ENCODE measurements around the gene SOHLH1.
"Not testable (repeated sequence)": the region's sequence is repeated elsewhere in the genome, so short reads cannot be mapped to it uniquely, and the experiment has no call there.

- not testable (repeated sequence) for TF ChIP-seq CTCF (conservative IDR thresholded peaks at IDR 0.05; ENCODE audit: low read length); EZH2phosphoT487 (IDR thresholded peaks at IDR 0.05; ENCODE audit: borderline replicate concordance, low read depth, low read length)
These were observed 26.5 kb downstream of the SOHLH1 start for GRCh38 chr9:135672786-135673185.
